Astrocyte (in vitro differentiated cells and primary cell): ENCODE data around the gene KIF19. TPM values are rescaled to one million over a fixed set of nuclear protein-coding genes. Genes with fewer than 3 reads are reported as not detected.

ENCODE experiments used
- DNase-seq: peaks from one replicate; pipeline ENCODE4 v3.0.0-alpha.2; 2010; ENCODE audit warnings: low read depth
- FAIRE-seq: peaks from 2 replicates; lab custom pipeline; 2011; peaks lifted over from hg19 to GRCh38; lab: Jason Lieb, UNC
- H2AFZ ChIP-seq: 2 replicates; pipeline ENCODE4 v1.6.0; 2012; ENCODE audit warnings: low read depth, low read length, inconsistent platforms
- H3K27ac ChIP-seq: 2 replicates; pipeline ENCODE4 v1.5.1; 2011; ENCODE audit warnings: low read depth, low read length, inconsistent platforms
- H3K27me3 ChIP-seq: 2 replicates; pipeline ENCODE4 v1.6.0; 2011; ENCODE audit warnings: low read length, inconsistent platforms; ENCODE audit not compliant: insufficient read depth
- H3K36me3 ChIP-seq: 2 replicates; pipeline ENCODE4 v1.5.1; 2011; ENCODE audit warnings: low read length, inconsistent platforms; ENCODE audit not compliant: insufficient read depth
- H3K4me1 ChIP-seq: 2 replicates; pipeline ENCODE4 v1.5.1; 2011; ENCODE audit warnings: low read length, inconsistent platforms; ENCODE audit not compliant: insufficient read depth
- H3K4me2 ChIP-seq: 2 replicates; pipeline ENCODE4 v1.6.0; 2012; ENCODE audit warnings: low read length, inconsistent platforms
- H3K4me3 ChIP-seq: 2 replicates; pipeline ENCODE4 v1.5.1; 2011; ENCODE audit warnings: low read depth, mild to moderate bottlenecking, low read length, inconsistent platforms; ENCODE audit not compliant: insufficient read depth
- H3K79me2 ChIP-seq: 2 replicates; pipeline ENCODE4 v1.6.0; 2012; ENCODE audit warnings: mild to moderate bottlenecking, low read length, inconsistent platforms; ENCODE audit not compliant: insufficient read depth
- H3K9ac ChIP-seq: 2 replicates; pipeline ENCODE4 v1.6.0; 2012; ENCODE audit warnings: mild to moderate bottlenecking, low read length, inconsistent platforms
- H3K9me3 ChIP-seq: 2 replicates; pipeline ENCODE4 v1.5.1; 2012; ENCODE audit warnings: low read depth, mild to moderate bottlenecking, low read length, inconsistent platforms; ENCODE audit not compliant: insufficient read depth
- H4K20me1 ChIP-seq: 2 replicates; pipeline ENCODE4 v1.6.0; 2012; ENCODE audit warnings: low read length, inconsistent platforms; ENCODE audit not compliant: insufficient read depth
- H3K27ac Mint-ChIP-seq: one replicate; pipeline ENCODE4 v1.8.0; 2021; ENCODE audit warnings: mild to moderate bottlenecking, mixed read lengths; ENCODE audit not compliant: unreplicated experiment
- H3K27me3 Mint-ChIP-seq: one replicate; pipeline ENCODE4 v1.8.0; 2021; ENCODE audit warnings: low read depth, mixed read lengths; ENCODE audit not compliant: unreplicated experiment
- H3K36me3 Mint-ChIP-seq: one replicate; pipeline ENCODE4 v1.8.0; 2021; ENCODE audit warnings: low read depth, mixed read lengths; ENCODE audit not compliant: unreplicated experiment
- H3K4me1 Mint-ChIP-seq: one replicate; pipeline ENCODE4 v1.8.0; 2021; ENCODE audit warnings: low read depth, mixed read lengths; ENCODE audit not compliant: unreplicated experiment
- H3K4me3 Mint-ChIP-seq: one replicate; pipeline ENCODE4 v1.8.0; 2021; ENCODE audit warnings: mild to moderate bottlenecking, moderate library complexity, mixed read lengths; ENCODE audit not compliant: unreplicated experiment
- H3K9me3 Mint-ChIP-seq: one replicate; pipeline ENCODE4 v1.8.0; 2021; ENCODE audit warnings: mild to moderate bottlenecking, mixed read lengths; ENCODE audit not compliant: unreplicated experiment
- CTCF ChIP-seq: IDR thresholded peaks from 2 replicates; pipeline ENCODE4 v1.5.1; 2011; ENCODE audit warnings: low read depth, mild to moderate bottlenecking, inconsistent platforms, low read length, moderate library complexity; ENCODE audit not compliant: insufficient read depth
- EZH2 ChIP-seq: IDR thresholded peaks from 2 replicates; pipeline ENCODE4 v1.6.1; 2012; ENCODE audit warnings: mild to moderate bottlenecking, low read length, inconsistent platforms; ENCODE audit not compliant: insufficient read depth
- total RNA-seq: library from RNA; stranded (reverse); gene quantifications from 2 replicates; pipeline ENCODE4 v1.2.1, GENCODE V29; 2021

The KIF19 gene
- total RNA-seq, 1 donor from 2014 or later, result not detected

- Histone ChIP-seq H2AFZ (no peak overlapping the region), H3K27me3 (no peaks in the 10 kb centered on the region), H3K36me3 (no peaks in the 10 kb centered on the region), H3K27ac (no peak overlapping the region), H4K20me1 (no peaks in the 10 kb centered on the region), H3K9me3 (no peaks in the 10 kb centered on the region), H3K4me2 (peak overlapping the region; percentile 14), H3K4me3 (no peak overlapping the region), H3K4me1 (peaks cover 4% of the 10 kb centered on the region), H3K9ac (no peak overlapping the region), H3K79me2 (no peaks in the 10 kb centered on the region)
- Mint-ChIP-seq H3K4me3 (no peak overlapping the region), H3K4me1 (peaks cover 6% of the 10 kb centered on the region), H3K27me3 (peaks cover 42% of the 10 kb centered on the region), H3K27ac (no peak overlapping the region), H3K36me3 (no peaks in the 10 kb centered on the region), H3K9me3 (peaks cover 1% of the 10 kb centered on the region)
- FAIRE-seq (no peak), DNase-seq (no peak)
- no peak for TF ChIP-seq EZH2
- TF ChIP-seq CTCF, result no peak
Observed at GRCh38 chr17:74345433-74346241, 19.6 kb downstream of the KIF19 start.

- Histone ChIP-seq H4K20me1 (no peaks in the 10 kb centered on the region), H3K4me2 (no peak overlapping the region), H3K9me3 (no peaks in the 10 kb centered on the region), H3K9ac (no peak overlapping the region), H3K4me3 (no peak overlapping the region), H3K79me2 (no peaks in the 10 kb centered on the region), H2AFZ (no peak overlapping the region), H3K36me3 (no peaks in the 10 kb centered on the region), H3K4me1 (peaks cover 4% of the 10 kb centered on the region), H3K27ac (no peak overlapping the region), H3K27me3 (peaks cover 11% of the 10 kb centered on the region)
- FAIRE-seq, result no peak
- TF ChIP-seq EZH2, result no peak
- TF ChIP-seq CTCF, result no peak
- Mint-ChIP-seq H3K4me3 (no peak overlapping the region), H3K27ac (no peak overlapping the region), H3K9me3 (peaks cover 1% of the 10 kb centered on the region), H3K36me3 (no peaks in the 10 kb centered on the region), H3K27me3 (peaks cover 49% of the 10 kb centered on the region), H3K4me1 (peaks cover 6% of the 10 kb centered on the region)
- no peak for DNase-seq
Observed at GRCh38 chr17:74347646-74348045, 21.6 kb downstream of the KIF19 start.

GRCh38 chr17:74349120-74349519 is 23.1 kb downstream of the KIF19 start:
- TF ChIP-seq CTCF (no peak), EZH2 (no peak)
- no peak overlapping the region for H3K4me3 Mint-ChIP-seq
- Histone ChIP-seq H3K4me2 (no peak overlapping the region), H3K9ac (no peak overlapping the region), H3K27ac (no peak overlapping the region), H3K4me3 (no peak overlapping the region), H2AFZ (no peak overlapping the region), H3K27me3 (peaks cover 17% of the 10 kb centered on the region), H3K36me3 (no peaks in the 10 kb centered on the region), H4K20me1 (no peaks in the 10 kb centered on the region), H3K9me3 (no peaks in the 10 kb centered on the region), H3K79me2 (no peaks in the 10 kb centered on the region), H3K4me1 (peaks cover 4% of the 10 kb centered on the region)
- H3K36me3 Mint-ChIP-seq, result no peaks in the 10 kb centered on the region
- FAIRE-seq, result no peak
- peaks cover 60% of the 10 kb centered on the region for H3K27me3 Mint-ChIP-seq
- peaks cover 6% of the 10 kb centered on the region for H3K4me1 Mint-ChIP-seq
- H3K27ac Mint-ChIP-seq, result no peak overlapping the region
- peaks cover 1% of the 10 kb centered on the region for H3K9me3 Mint-ChIP-seq
- no peak for DNase-seq
